Left lung (tissue), 10 donors: Measurements from ENCODE around the gene TMEM94. TPM values are rescaled to one million over a fixed set of nuclear protein-coding genes. Genes with fewer than 3 reads are reported as not detected.

Experiments
- ATAC-seq: fragments of 200-7000 bp; cut with Tn5 transposase; one replicate; pipeline ENCODE4 v1.9.1; 2020; ENCODE audit warnings: moderate library complexity
- DNase-seq, 4 donors: peaks; one replicate each; pipeline ENCODE4 v3.0.0-alpha.2; 2013 to 2020
- H3K27ac ChIP-seq, 2 donors: fragments of 200-600 bp; sonication (generic) in 1 of 2; one replicate each; pipeline versions ENCODE4 v1.5.0 to v1.8.0; 2020 to 2021
- H3K27me3 ChIP-seq, 2 donors: fragments of 200-600 bp; sonication (generic) in 1 of 2; one replicate each; pipeline versions ENCODE4 v1.5.0 to v1.8.0; 2020 to 2021
- H3K36me3 ChIP-seq, 2 donors: fragments of 200-600 bp; sonication (generic) in 1 of 2; one replicate each; pipeline versions ENCODE4 v1.5.0 to v1.8.0; 2020 to 2021
- H3K4me1 ChIP-seq, 2 donors: fragments of 200-600 bp; one replicate each; pipeline ENCODE4 v1.8.0; 2021
- H3K4me3 ChIP-seq, 2 donors: fragments of 200-600 bp; sonication (generic) in 1 of 2; one replicate each; pipeline versions ENCODE4 v1.5.0 to v1.8.0; 2020 to 2021; ENCODE audit warnings: mild to moderate bottlenecking in 1 of 2
- H3K9me3 ChIP-seq, 2 donors: fragments of 200-600 bp; sonication (generic) in 1 of 2; one replicate each; pipeline versions ENCODE4 v1.5.0 to v1.8.0; 2020 to 2021
- intact Hi-C, 2 donors: fragments of 100-400 bp; cut with DNase I; formaldehyde crosslinking; loops; one replicate each; pipeline versions ENCODE4 v1.11.2 to v1.14.2; 2022
- polyA plus RNA-seq, 6 donors: library from polyadenylated mRNA; unstranded; fragments of 120-200 nt; gene quantifications; one replicate each; pipeline ENCODE4 v1.2.1, GENCODE V29; 2013; ENCODE audit not compliant: insufficient read length in 6 of 6
- total RNA-seq, 2 donors: library from RNA; stranded (reverse); fragmentation: NEBNext Ultra II Directional; extraction: Animal tissue kit (Norgen Biotek cat#: 25700); gene quantifications; one replicate each; pipeline ENCODE4 v1.2.1, GENCODE V29; 2021
- TF ChIP-seq, protein P1 (sequence below), 2 donors: fragments of 200-600 bp; sonication (generic) in 1 of 2; IDR thresholded peaks; one replicate each; pipeline versions ENCODE4 v1.5.0 to v1.8.0; 2021; ENCODE audit warnings: antibody characterized with exemption in 2 of 2
- donor health status: DM: no; HTN: yes; CAD: no.
- donor health status: DM: no; HTN: no; CAD: no.

Gene TMEM94
- total and polyA plus RNA-seq, 8 donors: 68.4 to 91.7 (median 77.7) TPM

DNA sequence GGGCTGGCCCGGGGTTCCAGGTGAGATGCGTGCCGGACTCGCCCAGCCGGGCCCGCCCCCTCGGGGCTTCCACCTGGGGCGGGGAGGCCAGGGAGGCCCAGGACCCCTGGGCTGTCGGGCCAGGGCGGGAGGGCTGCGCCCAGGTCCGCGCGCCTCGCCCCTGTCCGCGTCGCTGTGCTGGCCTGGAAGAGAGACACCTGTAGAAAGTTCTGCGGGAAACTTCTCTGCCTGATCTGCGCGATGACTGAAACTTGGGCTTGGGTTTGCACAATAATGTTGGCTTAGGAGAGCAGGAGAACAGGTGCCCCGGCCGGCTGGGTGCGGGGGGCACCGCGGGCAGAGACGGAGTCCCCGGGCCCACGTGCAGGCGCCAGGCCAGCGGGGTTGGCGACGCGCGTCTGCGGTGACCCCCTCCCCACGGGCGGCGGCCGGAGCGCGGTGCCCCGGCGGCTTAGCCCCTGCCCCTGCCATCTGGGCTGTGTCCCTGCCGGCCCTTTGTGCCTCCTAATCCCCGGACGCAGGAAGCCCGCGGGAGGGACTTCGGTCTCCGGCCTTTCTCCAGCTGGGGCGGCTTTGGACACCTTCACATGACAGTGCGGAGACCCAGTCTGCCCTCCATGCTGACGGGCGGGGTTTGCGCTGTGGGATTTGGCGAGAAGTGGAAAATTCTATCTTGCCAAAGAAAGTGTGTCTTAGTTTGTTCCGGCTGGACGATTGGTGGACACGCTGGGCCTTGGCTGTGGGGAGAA is 69.5 kb downstream of the TMEM94 start:
- intact Hi-C loops: loop anchor here (10.0 kb wide), 2 partner anchors 59 to 101 kb away; partner anchors contain the start of gene MYO15B (in 1 of the 2)
- DNase-seq (peak in 1 of 4 donors; percentile 83), ATAC-seq (peak; percentile 9)

DNA sequence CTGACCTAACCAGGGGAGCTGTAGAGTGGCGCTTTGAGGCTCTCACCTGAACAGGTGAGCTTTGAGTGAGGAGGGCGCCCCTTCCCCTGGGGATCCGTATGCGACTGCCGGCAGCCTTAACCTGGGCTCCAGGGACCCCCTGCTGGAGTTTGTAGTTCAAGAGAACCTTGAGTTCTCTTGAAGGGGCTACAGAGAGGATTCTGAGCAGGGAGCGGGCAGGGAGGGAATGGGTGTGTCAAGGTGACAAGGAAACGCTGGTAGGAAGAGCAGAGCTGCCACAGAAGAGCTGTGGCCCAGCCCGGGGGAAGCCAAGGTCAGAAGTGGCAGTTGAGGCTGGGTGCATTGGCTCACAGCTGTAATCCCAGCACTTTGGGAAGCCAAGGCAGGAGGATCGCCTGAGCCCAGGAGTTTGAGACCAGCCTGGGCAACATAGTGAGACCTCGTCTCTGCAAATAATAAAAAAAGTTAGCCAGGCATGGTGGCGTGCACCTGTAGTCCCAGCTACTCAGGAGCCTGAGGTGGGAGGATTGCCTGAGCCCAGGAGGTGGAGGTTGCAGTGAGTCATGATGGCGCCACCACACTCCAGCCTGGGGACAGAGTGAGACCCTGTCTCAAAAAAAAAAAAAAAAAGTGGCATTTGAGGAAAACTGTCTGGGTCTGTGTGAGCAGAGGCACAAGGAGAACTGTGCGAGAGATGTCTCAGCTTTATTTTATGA is 70.3 kb downstream of the TMEM94 start:
- TF ChIP-seq, protein P1, sequence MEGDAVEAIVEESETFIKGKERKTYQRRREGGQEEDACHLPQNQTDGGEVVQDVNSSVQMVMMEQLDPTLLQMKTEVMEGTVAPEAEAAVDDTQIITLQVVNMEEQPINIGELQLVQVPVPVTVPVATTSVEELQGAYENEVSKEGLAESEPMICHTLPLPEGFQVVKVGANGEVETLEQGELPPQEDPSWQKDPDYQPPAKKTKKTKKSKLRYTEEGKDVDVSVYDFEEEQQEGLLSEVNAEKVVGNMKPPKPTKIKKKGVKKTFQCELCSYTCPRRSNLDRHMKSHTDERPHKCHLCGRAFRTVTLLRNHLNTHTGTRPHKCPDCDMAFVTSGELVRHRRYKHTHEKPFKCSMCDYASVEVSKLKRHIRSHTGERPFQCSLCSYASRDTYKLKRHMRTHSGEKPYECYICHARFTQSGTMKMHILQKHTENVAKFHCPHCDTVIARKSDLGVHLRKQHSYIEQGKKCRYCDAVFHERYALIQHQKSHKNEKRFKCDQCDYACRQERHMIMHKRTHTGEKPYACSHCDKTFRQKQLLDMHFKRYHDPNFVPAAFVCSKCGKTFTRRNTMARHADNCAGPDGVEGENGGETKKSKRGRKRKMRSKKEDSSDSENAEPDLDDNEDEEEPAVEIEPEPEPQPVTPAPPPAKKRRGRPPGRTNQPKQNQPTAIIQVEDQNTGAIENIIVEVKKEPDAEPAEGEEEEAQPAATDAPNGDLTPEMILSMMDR (IDR thresholded peaks at IDR 0.05): no peak
- no peaks in the 10 kb centered on the region for H3K9me3 ChIP-seq
- H3K27ac ChIP-seq: peak overlapping the region; percentile 72 to 76
- H3K4me1 ChIP-seq: peaks cover 4 to 27% of the 10 kb centered on the region in 2 donors
- H3K4me3 ChIP-seq: peak overlapping the region; percentile 38 to 73
- peaks cover 0 to 8% of the 10 kb centered on the region in 2 donors for H3K36me3 ChIP-seq
- H3K27me3 ChIP-seq: peaks cover 0 to 15% of the 10 kb centered on the region in 2 donors
- ATAC-seq (peak; percentile 6), DNase-seq (no peak)
- intact Hi-C loops: loop anchor here (10.0 kb wide), 2 partner anchors 58 to 102 kb away; partner anchors contain the start of gene MYO15B (in 1 of the 2)

More for the DNA sequence above, 69.5 kb downstream of the TMEM94 start:
- H3K9me3 ChIP-seq: no peaks in the 10 kb centered on the region
- H3K4me1 ChIP-seq: peaks cover 1 to 25% of the 10 kb centered on the region in 2 donors
- peak overlapping the region; percentile 72 to 76 for H3K27ac ChIP-seq
- peaks cover 0 to 15% of the 10 kb centered on the region in 2 donors for H3K27me3 ChIP-seq
- TF ChIP-seq, protein P1 (IDR thresholded peaks at IDR 0.05): no peak
- H3K4me3 ChIP-seq: peak overlapping the region; percentile 38 to 73
- peaks cover 0 to 15% of the 10 kb centered on the region in 2 donors for H3K36me3 ChIP-seq

DNA sequence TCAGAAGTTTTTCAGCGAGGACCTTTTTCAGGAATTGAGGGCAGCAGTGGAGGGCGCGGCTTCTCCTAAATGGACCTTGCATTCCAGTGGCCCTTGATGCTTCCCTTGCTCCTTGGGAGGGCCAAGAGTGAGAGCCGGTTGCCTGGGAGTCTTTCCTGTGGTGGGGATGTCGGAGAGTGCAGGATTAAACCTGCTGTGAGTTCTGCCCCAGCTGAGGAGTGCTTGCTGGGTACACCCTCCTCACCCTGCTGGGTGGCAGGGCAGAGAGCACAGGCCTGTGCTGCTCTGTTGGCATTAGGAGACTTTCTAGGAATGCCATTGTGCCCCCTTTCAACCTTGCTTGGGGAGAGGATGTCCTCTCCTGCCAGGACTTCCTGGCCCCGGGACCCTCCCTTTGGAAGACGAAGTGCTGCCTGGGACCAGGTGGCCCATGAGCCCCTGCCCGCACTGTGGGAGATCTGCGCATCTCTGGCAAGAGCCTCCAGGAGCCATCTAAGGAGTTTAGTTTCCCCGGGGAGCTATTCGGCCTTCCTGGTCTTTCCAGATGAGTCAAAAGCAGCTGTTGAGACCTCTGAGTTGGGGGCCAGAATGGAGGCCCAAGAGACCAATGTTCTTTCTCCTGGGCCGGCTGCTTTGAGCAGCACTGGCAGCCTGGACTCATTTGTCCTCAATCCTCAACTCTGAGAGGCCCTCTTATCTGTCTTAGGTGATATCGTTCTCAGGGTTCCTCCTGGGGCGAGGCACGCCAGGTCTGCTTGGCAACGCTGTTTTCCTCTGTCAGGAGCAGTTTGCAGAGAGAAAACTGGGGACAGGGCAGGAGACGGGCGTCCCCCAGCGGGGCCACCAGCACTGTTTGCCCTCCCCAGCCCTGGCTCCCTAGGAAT is 74.6 kb downstream of the TMEM94 start:
- Histone ChIP-seq H3K4me1 (peaks cover 4 to 20% of the 10 kb centered on the region in 2 donors), H3K27ac (peak overlapping the region; percentile 73 to 77), H3K27me3 (peaks cover 0 to 8% of the 10 kb centered on the region in 2 donors), H3K4me3 (no peak overlapping the region), H3K9me3 (no peaks in the 10 kb centered on the region), H3K36me3 (peaks cover 0 to 9% of the 10 kb centered on the region in 2 donors)
- TF ChIP-seq, protein P1 (IDR thresholded peaks at IDR 0.05): no peak
- intact Hi-C loops: no loop called here
- ATAC-seq (peak; percentile 26), DNase-seq (no peak)

DNA sequence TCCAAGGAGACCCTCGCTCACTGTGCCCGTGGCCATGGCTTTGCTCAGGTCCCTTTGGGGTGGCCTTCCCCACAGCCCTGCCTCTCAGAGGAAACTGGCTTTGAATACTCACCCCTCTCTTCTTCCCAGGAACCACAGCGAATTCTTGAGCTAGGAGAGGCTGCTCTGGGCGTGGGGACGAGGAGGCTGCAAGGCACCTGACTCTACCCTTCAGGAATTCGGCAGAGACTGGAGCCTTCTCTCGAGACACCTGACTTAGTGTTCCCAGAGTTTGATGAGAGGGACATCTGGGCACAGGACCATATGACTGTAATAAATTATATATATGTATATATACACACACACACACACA is 75.3 kb downstream of the TMEM94 start:
- peaks cover 4 to 18% of the 10 kb centered on the region in 2 donors for H3K4me1 ChIP-seq
- H3K27me3 ChIP-seq: peaks cover 0 to 2% of the 10 kb centered on the region in 2 donors
- TF ChIP-seq, protein P1 (IDR thresholded peaks at IDR 0.05): no peak
- no peaks in the 10 kb centered on the region for H3K9me3 ChIP-seq
- DNase-seq (peak in 1 of 4 donors; percentile 68), ATAC-seq (peak; percentile 80)
- peaks cover 0 to 9% of the 10 kb centered on the region in 2 donors for H3K36me3 ChIP-seq
- intact Hi-C loops: no loop called here
- H3K27ac ChIP-seq: peak overlapping the region; percentile 73 to 77
- no peak overlapping the region for H3K4me3 ChIP-seq
